DOHH2 (cell line): Measurements from ENCODE around the gene GIGYF2.

ENCODE experiments used
- CTCF ChIP-seq: fragments of 200-600 bp; sonication (generic); IDR thresholded peaks from one replicate; pipeline ENCODE4 v1.5.1; 2014; ENCODE audit warnings: antibody characterized with exemption, mild to moderate bottlenecking, low read depth, low read length; ENCODE audit not compliant: poor library complexity, severe bottlenecking
- EZH2phosphoT487 ChIP-seq: fragments of 200-600 bp; sonication (generic); IDR thresholded peaks from 2 replicates; pipeline ENCODE4 v1.6.1; 2017; ENCODE audit warnings: borderline replicate concordance, mild to moderate bottlenecking, antibody characterized with exemption, low read length, moderate library complexity, mixed read lengths

- TF ChIP-seq CTCF (no peak), EZH2phosphoT487 (no peak)
Observed at GRCh38 chr2:232835687-232836208, 138.6 kb downstream of the GIGYF2 start.
